ENCODE data around the gene SCARF2.
A peak's percentile ranks its signal among the peaks of the same experiment; 100 is the strongest.
"Not testable (repeated sequence)": the region's sequence is repeated elsewhere in the genome, so short reads cannot be mapped to it uniquely, and the experiment has no call there.

SCARF2 gene

GRCh38 chr22:20459152-20459542 lies 21.5 kb upstream of the SCARF2 start:
- DNase-seq, result no peak

- no peak for DNase-seq
Measured at GRCh38 chr22:20458530-20459151, 21.0 kb upstream of the SCARF2 start.

- no peak for DNase-seq
Measured at GRCh38 chr22:20457506-20458240, 20.0 kb upstream of the SCARF2 start.

- no peak for DNase-seq
Measured at GRCh38 chr22:20456722-20457076, 19.1 kb upstream of the SCARF2 start.

GRCh38 chr22:20456064-20456721 lies 18.6 kb upstream of the SCARF2 start:
- peak; percentile 11 for DNase-seq

- no peak for DNase-seq
Measured at GRCh38 chr22:20455709-20456063, 18.1 kb upstream of the SCARF2 start.

GRCh38 chr22:20453222-20453621 lies 15.6 kb upstream of the SCARF2 start:
- DNase-seq, result no peak

GRCh38 chr22:20451920-20452319 lies 14.3 kb upstream of the SCARF2 start:
- no peak for DNase-seq

GRCh38 chr22:20451129-20451778 lies 13.6 kb upstream of the SCARF2 start:
- not testable (repeated sequence) for DNase-seq

GRCh38 chr22:20450551-20450906 lies 12.9 kb upstream of the SCARF2 start:
- DNase-seq, result no peak

GRCh38 chr22:20449819-20450550 lies 12.4 kb upstream of the SCARF2 start:
- DNase-seq, result no peak

- no peak for DNase-seq
Measured at GRCh38 chr22:20448630-20449029, 11.0 kb upstream of the SCARF2 start.

- DNase-seq, result no peak
Measured at GRCh38 chr22:20446383-20446970, 8.9 kb upstream of the SCARF2 start.

- no peak for DNase-seq
Measured at GRCh38 chr22:20444325-20444724, 6.7 kb upstream of the SCARF2 start.

- DNase-seq, result no peak
Measured at GRCh38 chr22:20442485-20443284, 5.1 kb upstream of the SCARF2 start.

- DNase-seq, result no peak
Measured at GRCh38 chr22:20441631-20442484, 4.2 kb upstream of the SCARF2 start.

- no peak for DNase-seq
Measured at GRCh38 chr22:20440637-20441591, 3.3 kb upstream of the SCARF2 start.

GRCh38 chr22:20439928-20440575 lies 2.4 kb upstream of the SCARF2 start:
- no peak for DNase-seq

- DNase-seq, result no peak
Measured at GRCh38 chr22:20439556-20439927, 1.9 kb upstream of the SCARF2 start.
